CD4-positive, alpha-beta T cell treated with Interleukin-17A for 1 hour (primary cell): ENCODE results near the gene ELANE.
"Not testable (repeated sequence)": the region's sequence is repeated elsewhere in the genome, so short reads cannot be mapped to it uniquely, and the experiment has no call there.

Source experiments
- DNase-seq: peaks from one replicate; pipeline ENCODE4 v3.0.0-alpha.2; 2020

The ELANE gene

DNA sequence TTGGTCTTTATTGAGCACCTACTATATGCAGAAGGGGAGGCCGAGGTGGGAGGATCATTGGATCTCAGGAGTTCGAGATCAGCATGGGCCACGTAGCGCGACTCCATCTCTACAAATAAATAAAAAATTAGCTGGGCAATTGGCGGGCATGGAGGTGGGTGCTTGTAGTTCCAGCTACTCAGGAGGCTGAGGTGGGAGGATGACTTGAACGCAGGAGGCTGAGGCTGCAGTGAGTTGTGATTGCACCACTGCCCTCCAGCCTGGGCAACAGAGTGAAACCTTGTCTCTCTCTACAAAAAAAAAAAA lies 11.2 kb downstream of the ELANE start:
- no peak for DNase-seq

DNA sequence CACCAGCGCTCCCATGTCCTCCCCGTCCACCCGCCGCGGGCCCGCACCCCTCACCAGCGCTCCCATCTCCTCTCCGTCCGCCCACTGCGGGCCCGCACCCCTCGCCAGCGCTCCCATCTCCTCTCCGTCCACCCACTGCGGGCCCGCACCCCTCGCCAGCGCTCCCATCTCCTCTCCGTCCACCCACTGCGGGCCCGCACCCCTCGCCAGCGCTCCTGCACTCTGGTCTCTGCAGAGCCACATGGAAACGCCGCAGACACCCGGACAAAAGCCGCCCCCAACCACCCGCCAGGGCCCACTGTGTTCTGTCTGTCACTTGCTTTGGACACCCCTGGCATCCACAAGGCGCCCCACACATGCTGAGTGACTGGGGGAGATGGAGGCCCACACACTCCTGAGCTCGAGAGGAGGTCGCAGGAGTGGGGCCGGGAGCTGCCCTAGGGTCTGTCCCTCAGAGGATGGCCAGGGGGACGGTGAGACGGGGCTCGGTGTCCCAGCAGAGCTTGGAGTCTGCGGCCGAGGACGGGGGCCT lies 14.7 kb downstream of the ELANE start:
- no peak for DNase-seq

DNA sequence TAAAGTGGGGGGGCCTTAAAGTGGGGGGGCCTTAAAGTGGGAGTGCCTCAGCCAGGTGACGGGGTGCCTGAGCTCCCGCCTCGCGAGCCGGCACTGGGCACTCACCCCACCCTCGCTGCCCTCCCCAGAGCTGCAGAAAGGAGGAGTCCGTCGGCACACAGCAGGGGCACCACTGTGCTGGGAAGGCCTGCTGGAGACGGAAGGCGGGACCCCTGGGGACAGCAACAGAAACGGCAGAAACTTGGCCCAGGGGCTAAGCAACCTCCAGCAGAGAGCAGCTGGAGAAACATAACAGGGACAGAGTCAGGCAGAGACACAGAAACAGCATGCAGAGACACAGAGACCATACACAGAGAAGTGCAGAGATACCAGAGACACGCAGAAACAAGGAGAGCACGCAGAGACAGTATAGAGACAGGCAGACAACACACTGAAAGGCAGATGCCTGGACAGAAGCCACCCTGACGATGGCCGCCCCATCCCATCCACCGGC lies 15.2 kb downstream of the ELANE start:
- no peak for DNase-seq

DNA sequence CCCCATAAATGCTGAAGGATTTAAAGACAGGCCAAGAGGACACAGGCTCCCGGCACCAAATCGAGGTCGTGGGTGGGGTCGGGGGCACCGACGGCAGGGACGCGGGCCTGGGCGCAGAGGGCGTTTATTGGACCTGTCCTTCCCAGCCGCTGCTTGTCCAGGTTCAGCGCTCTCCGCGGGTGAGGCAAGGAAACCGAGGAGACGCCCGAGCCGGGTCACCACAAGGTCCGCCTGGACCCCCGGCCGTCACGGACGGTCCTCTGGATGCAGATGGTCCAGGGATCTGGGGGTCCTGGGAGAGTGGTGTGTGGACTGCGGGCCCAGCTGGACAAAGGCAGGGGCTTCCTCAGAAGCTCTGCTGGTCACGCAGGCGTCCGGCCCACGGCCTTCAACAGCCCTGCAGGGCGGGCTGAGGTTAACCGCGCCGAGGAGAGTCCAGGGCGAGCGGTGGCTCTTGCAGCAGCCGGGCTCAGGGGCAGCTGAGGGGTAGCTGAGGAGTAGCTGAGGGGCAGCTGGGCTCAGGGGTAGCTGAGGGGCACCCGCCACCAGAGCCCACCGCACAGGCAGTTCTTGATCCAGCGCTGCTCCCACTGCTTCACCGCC lies 15.9 kb downstream of the ELANE start:
- no peak for DNase-seq

DNA sequence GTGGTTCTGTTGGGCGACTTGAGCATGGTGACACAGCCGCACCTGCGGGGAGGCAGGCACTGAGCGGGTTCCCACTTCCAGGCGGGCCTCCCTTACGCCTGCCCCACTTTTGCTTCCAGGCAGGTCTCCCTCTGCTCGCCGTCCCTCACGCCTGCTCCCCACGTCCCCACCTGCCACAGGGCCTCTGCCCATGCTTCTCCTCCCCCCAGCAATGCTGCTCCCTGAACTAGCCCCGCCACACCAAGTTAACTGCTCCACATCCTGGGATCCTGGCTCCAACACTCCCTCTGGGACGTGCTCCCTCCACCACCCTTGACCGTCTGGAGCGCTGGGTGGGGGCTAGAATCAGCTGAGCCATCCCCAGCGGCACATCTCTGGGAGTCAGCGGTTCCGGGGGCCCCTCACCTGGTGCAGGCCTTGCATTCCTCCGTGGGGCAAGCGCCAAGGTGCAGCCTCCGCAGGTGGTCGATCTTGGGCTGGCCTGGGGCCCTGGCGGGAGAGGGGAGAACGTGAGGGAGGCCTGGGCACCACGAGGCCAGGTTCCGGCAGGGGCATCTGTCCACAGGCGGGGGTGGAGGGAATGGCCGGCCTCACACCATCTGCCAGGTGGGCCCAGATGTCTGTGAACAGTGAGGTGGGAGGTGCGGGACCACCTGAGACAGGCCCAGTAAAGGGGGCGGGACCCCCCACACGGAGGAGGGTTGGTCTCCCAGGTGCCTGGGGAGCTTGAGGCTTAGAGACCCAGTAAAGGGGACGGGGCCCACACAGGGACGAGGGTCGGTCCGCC lies 16.5 kb downstream of the ELANE start:
- no peak for DNase-seq

DNA sequence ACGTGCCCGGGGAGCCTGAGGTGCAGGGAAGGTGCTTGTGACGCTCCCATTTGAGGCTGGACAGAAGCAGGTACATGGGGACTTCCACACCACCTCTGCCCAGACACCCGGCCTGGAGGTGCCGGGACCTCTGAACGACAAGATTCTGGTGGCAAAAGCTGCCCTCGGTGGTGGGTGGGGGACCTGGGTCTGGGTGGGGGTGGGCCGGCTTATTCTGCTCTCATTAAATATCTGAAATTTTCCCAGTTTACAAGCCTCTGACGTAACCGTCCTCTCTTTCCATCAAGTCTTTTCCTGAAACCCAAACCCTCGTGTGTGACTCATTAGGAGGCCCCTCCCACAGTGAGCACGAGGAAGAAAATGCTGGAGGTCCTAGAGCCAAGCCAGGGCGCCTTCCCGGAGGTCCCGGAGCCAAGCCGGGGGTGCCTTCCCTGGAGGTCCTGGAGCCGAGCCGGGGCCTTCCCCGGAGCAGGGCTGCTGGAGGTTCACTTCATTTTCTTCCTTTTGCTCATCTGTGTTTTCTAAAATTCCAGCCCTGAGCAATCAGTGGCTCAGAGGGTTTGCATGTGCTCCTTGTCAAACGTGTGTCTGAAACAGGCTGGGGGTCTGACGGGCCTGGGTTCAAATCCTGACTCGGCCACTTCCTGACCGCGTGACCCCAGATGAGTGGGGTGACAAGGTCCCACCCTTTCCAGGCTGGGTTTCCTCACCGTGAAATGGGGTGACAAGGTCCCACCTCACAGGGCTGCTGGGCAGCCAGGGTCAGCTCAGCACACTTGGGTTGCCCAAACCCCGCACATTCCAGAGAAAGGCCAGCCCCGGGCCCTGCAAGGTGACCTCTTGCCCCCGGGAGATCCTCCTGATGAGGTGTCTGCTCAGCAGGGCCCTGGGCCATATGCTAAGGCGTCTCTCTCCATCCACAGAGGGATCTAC lies 17.4 kb downstream of the ELANE start:
- DNase-seq, result no peak

DNA sequence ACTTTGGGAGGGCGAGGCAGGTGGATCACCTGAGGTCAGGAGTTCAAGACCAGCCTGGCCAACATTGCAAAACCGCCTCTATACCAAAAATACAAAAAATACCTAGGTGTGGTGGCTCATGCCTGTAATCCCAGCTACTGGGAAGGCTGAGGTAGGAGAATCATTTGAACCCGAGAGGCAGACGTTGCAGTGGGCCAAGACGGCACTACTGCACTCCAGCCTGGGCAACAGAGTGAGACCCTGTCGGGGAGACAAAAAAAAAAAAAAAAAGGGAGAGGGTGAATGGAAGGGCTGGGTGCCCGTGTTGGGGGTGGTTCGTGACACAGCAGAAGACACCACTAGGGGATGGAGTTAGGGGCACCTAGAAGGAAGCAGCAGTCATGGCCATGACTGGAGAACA lies 18.2 kb downstream of the ELANE start:
- DNase-seq, result no peak

DNA sequence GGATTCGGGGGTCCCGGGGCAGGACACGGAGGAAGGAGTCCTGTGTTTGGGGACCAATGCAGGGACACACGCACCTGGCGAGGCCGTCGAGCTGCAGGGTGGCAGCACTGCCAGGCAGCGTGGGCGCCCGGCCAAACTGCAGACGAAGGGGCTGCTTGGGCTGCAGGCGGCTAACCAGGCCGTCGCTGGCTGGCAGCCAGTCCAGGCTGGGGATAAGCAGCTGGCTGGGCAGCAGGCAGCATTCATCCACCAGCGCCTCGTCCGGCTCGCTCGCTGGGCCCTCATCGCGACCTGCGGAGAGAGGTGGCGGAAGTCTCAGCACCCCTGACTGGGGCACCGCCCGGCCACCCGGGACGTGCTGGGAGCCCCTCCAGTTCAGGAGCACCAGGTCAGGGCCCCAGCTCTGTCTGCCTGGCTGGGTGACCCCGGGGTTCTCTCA lies 18.9 kb downstream of the ELANE start:
- no peak for DNase-seq

DNA sequence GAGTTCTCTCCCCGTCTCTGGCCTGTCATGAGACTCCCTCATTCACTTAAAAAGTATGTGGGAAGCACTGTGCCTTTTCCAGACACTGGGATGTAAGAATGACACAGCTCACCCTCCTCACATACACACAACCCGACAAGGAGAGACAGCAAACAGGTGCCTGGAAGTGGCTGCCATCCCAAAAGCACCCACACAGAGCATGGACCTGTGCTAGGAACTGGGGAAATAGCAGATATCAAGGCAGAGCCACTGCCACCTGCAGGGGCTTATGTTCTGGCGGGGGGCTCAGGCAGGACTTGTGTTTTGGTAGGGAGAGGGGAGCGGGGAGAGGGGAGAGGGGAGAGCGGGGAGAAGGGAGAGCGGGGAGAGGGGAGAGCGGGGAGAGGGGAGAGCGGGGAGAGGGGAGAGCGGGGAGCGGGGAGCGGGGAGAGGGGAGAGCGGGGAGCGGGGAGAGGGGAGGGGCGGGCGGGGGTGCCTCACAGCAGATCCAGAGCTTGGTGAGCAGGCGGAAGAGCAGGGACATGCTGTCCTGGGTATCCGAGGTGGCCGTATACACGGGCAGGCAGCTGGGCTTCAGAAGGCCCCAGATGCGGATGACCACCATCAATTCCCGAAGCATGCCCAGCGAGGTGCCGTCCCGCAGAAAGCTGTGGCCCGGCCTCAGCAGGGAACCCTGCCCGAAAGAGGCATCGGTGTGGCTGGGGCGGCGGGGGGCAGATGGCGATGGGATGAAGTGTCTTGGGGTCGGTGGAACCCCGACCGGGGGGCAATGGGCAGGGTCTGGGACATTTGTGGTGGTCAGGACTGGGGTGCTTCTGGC lies 19.6 kb downstream of the ELANE start:
- no peak for DNase-seq

DNA sequence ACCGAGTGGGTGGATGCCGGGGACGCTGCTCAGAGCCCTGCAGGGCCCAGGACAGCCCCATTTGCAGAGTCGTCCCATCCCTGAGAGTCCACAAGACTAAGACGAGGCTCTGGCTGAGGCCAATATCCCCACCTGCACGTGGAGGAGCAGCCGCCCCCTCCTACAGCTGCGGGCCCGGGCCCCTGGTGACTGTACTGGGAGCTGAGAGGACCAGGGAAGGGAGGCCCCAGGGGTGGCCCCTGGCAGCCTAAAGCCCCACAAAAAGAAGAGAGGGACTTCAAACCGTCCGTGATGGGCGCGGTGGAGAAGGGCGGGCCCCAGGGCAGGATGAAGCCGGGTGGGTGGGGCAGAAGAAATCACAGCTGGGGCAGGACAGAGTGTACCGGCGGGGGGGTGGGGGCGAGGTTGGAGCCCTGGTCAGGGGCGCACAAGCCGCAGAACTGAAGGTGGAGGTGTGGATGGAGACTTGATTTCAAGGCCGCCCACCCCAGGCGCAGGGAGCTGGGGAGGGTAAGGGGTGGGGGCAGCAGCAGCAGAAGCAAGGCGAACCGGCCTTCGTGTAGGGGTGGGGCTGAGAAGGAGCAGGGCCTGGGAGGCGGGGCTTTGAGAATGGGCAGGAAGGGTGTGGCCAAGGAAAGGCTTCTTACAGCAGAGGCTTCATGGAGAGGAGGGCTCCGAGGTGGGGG lies 20.3 kb downstream of the ELANE start:
- peak; percentile 90 for DNase-seq

DNA sequence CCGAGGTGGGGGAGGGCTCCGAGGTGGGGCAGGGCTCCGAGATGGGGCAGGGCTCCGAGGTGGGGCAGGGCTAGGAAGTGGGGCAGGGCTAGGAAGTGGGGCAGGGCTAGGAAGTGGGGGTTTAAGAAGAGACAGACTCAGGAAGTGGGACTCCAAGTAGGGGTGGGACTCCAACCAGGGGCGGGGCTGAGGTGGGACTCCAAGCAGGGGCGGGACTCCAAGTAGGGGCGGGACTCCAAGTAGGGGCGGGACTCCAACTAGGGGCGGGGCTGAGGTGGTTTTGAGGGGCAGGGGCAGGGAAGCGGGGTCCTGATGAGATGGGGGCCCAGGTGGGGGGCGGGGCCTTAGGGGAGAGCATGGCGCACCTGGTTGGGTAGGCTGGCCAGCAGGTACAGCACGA lies 21.0 kb downstream of the ELANE start:
- peak; percentile 92 for DNase-seq

DNA sequence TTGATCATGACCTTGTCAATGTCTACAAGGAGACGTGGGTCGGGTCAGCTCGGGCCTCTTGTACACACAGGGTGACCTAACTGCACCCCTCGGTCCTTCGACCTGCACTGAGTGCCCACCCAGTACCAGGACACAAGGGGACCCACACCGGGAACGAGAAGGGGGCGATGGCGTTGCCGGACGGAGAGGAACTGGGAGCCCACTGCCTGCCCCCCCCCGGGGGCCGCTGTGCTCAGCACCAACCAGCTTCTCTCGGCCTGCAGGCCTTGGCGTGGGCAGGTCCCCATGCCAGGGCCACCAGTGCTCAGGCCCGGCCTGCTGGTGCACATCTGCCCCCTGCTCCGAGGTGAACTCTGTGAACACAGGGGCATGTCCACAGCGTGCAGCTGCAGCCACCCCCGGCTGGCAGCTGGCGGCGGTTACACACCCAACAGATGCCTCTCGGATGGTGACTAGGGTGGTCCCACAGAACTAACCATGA lies 21.5 kb downstream of the ELANE start:
- no peak for DNase-seq

DNA sequence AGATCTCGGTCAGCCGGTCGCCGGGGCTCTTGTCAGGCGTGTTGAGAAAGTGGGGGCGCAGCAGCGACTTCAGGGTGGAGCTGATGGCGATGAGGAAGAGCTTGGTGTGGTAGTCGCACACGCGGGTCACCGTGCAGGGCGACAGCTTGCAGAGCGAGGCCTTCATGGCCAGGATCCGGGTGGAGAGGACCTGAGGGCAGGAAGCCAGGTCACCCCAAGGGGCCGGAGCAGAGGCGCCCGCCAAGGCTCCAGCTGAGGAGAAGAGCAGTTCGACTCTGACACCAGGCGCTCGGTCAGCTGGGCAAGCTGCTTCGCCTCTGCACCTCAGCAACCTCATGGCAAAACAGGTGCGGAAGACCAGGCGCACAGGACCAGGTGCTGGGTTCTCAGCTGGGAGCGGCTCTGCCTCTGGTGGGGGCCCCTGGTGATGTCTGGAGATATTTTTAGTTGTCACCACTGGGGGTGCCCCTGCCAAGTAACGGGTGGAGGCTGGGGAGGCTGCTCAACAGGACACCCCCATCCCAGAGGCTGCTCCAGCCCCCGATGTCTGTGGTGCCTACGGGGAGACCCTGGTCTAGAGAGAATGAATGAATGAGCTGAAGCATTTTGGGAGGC lies 23.3 kb downstream of the ELANE start:
- no peak for DNase-seq

DNA sequence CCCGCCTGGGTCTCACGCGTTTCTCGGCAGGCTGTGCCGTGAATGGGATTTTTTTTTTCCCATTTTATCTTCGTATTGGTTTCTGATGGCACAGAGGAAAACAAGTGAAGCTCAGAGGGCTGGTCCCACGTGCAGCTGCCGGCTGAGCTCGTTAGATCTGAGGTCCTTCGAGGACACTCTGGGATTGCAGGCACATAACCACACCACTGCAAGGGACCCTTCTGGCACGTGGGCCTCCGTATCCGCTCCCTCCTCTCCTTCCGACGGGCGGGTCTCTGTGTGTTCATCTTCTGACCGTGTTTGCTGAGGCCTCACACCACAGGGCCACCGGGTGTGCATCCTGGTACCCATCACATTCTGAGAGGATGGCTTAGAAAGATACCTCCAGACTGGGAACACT lies 24.0 kb downstream of the ELANE start:
- DNase-seq, result no peak

DNA sequence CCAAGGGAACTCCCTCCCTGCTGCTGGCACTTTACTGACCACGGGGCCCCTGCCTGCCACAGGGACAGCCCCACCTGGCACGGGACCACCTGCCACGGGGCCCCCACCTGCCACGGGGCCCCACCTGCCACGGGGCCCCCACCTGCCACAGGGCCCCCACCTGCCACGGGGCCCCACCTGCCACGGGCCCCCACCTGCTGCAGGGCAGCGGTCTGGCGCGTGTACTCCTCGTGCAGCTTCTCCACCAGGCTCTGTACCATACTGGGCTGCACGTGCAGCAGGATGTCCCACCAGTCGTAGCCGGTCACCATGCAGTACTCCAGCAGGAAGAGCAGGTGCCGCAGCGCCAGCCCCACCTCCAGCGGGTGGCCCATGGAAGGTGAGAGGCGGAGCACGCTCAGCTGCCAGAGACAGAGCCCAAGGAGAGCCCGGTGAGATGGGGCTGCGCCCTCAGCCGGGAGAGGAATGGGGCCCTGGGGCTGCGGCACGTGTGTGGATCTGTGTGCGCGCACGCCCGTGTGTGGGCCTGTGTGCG lies 24.7 kb downstream of the ELANE start:
- no peak for DNase-seq

DNA sequence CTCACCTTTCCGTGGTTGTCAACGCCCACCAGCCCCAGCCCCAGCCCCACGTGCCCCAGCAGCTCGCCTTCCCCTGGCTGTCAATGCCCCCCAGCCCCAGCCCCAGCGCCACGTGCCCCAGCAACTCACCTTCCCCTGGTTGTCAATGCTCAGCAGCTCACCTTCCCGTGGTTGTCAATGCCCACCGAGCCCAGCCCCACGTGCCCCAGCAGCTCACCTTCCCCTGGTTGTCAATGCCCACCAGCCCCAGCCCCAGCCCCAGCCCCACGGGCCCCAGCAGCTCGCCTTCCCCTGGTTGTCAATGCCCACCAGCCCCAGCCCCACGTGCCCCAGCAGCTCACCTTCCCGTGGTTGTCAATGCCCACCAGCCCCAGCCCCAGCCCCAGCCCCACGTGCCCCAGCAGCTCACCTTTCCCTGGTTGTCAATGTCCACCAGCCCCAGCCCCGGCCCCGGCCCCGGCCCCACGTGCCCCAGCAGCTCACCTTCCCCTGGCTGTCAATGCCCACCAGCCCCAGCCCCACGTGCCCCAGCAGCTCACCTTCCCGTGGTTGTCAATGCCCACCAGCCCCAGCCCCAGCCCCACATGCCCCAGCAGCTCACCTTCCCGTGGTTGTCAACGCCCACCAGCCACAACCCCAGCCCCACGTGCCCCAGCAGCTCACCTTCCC lies 26.0 kb downstream of the ELANE start:
- DNase-seq, result not testable (repeated sequence)

DNA sequence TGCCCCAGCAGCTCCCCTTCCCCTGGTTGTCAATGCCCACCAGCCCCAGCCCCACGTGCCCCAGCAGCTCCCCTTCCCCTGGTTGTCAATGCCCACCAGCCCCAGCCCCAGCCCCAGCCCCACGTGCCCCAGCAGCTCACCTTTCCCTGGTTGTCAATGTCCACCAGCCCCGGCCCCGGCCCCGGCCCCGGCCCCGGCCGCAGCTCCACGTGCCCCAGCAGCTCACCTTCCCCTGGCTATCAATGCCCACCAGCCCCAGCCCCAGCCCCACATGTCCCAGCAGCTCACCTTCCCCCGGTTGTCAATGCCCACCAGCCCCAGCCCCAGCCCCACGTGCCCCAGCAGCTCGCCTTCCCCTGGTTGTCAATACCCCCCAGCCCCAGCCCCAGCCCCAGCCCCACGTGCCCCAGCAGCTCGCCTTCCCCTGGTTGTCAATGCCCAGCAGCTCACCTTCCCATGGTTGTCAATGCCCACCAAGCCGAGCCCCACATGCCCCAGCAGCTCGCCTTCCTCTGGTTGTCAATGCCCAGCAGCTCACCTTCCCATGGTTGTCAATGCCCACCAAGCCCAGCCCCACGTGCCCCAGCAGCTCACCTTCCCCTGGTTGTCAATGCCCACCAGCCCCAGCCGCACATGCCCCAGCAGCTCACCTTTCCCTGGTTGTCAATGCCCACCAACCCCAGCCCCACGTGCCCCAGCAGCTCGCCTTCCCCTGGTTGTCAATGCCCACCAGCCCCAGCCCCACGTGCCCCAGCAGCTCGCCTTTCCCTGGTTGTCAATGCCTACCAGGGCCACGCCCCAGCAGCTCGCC lies 26.9 kb downstream of the ELANE start:
- DNase-seq, result not testable (repeated sequence)

DNA sequence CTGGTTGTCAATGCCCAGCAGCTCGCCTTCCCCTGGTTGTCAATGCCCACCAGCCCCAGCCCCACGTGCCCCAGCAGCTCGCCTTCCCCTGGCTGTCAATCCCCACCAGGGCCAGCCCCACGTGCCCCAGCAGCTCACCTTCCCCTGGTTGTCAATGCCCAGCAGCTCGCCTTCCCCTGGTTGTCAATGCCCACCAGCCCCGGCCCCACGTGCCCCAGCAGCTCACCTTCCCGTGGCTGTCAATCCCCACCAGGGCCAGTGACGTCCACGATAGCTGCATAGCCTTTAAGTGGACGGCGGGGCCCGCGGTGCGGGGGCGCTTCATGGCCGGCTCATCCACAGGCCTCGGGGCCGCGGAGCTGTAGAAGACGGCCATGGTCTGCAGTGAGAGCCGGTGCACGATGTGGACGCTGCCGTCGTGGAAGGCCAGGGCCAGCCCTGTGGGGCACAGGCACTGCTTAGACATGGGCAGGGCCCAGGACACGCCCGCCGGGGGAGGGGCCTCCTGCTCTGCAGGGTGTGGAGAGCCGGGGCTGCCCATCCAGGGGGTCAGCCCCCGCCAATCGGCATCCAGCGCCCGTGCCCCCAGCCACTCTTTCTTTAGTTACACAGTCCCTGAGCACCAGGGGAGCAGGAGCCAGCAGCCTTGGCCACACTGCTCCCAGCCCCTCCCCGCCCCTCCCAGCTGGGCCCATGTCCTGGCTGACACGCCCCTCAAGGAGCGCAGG lies 27.8 kb downstream of the ELANE start:
- no peak for DNase-seq
